A549 (cell line): Measurements from ENCODE around the gene SIGMAR1.

ENCODE experiments used
- BHLHE40 ChIP-seq: IDR thresholded peaks from 2 replicates; pipeline ENCODE4 v1.6.1; 2012; ENCODE audit warnings: low read depth, low read length, inconsistent platforms
- CBX8 ChIP-seq: fragments of 200-600 bp; sonication (generic); IDR thresholded peaks from 2 replicates; pipeline ENCODE4 v1.6.1; 2016
- CHD2 ChIP-seq: fragments of 150-350 bp; IDR thresholded peaks from 2 replicates; pipeline ENCODE4 v1.6.1; 2014; ENCODE audit warnings: low read length; ENCODE audit not compliant: partially characterized antibody
- EP300 ChIP-seq, 2 experiments: fragments of >200 bp; sonication (Bioruptor Twin); formaldehyde crosslinking; IDR thresholded peaks; 2 replicates in 1 of 2; 3 replicates in 1 of 2; pipeline ENCODE4 v1.6.1; 2016 to 2017
- KDM1A ChIP-seq: fragments of 200-600 bp; sonication (generic); IDR thresholded peaks from 2 replicates; pipeline ENCODE4 v1.6.1; 2016; ENCODE audit warnings: low read depth, mild to moderate bottlenecking
- KDM5A ChIP-seq: fragments of 200-600 bp; sonication (generic); IDR thresholded peaks from 2 replicates; pipeline ENCODE4 v1.6.1; 2016; ENCODE audit warnings: antibody characterized with exemption, mild to moderate bottlenecking
- POLR2A ChIP-seq: IDR thresholded peaks from 2 replicates; pipeline ENCODE4 v1.6.1; 2012; ENCODE audit warnings: mild to moderate bottlenecking, low read length
- POLR2AphosphoS2 ChIP-seq: conservative IDR thresholded peaks from 2 replicates; pipeline ENCODE4 v1.6.1; 2012; ENCODE audit warnings: low read length, improper control_type of control experiment, inconsistent platforms
- RAD21 ChIP-seq, 2 experiments: fragments of >200 bp in 1 of 2; sonication (Bioruptor Twin) in 1 of 2; formaldehyde crosslinking in 1 of 2; IDR thresholded peaks in 1 of 2; conservative IDR thresholded peaks in 1 of 2; 2 replicates in 1 of 2; 3 replicates in 1 of 2; pipeline ENCODE4 v1.6.1; 2012 to 2018; ENCODE audit warnings: inconsistent platforms in 1 of 2
- RCOR1 ChIP-seq: fragments of 150-350 bp; IDR thresholded peaks from 2 replicates; pipeline ENCODE4 v1.6.1; 2014; ENCODE audit warnings: antibody characterized with exemption, low read length, low read depth
- TF ChIP-seq, protein P1 (sequence below): fragments of >200 bp; sonication (Bioruptor Twin); formaldehyde crosslinking; IDR thresholded peaks from 3 replicates; pipeline ENCODE4 v1.5.1; 2016
- TF ChIP-seq, protein P2 (sequence below): fragments of 200-600 bp; sonication (generic); IDR thresholded peaks from 2 replicates; pipeline ENCODE4 v1.6.1; 2016; ENCODE audit warnings: antibody characterized with exemption, mild to moderate bottlenecking, moderate library complexity

DNA sequence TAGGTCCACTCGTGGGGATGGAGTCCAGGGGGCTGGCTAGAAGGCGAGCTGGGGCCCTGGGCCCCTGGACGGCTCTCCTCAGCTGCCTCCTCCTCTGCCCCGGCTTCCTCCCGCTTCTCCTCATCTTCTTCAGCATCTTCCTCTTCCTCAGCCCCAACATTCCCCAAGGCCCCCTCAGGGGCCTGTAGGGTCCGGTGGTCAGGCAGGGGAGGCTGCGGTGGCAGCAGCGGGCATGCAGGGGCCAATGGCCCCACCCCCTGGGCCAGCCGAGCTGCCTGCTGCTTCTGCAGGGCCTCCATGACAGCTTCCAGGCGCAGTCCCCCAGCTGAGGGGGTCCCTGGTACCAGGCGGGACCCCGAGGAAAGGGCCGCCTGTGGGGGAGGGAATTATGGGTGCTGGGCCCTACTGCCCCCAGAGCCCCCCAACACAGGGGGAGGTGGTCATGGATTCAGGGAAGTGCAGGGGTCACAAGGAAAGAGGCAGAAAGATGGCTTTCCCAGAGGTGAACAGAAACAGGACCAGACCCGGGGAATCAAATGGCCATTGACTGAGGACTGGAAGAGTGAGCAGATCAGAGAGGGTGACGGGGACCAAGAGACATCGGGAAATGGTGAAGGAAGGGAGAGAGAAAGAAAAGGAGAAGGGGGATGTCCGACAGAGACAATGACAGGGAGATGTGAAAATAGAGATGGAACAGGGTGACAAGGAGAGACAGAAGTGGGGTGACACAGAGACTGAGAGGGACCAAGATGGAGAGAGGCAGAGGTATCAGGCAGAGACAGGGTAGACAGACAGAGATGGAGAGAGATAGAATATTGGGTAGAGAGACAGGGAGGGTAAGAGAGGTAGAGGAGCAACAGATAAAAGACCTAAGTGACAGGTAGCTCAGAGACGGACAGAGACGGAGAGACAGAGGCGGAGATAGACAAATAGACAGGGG, 9.6 kb downstream of the SIGMAR1 start:
- TF ChIP-seq BHLHE40 (no peak), POLR2A (no peak), RCOR1 (no peak), CBX8 (no peak), CHD2 (no peak), POLR2AphosphoS2 (no peak), KDM5A (no peak), RAD21 (conservative IDR thresholded peaks at IDR 0.05 in 1 of 2, IDR thresholded peaks at IDR 0.05 in 1 of 2) (no peak), KDM1A (no peak), EP300 (IDR thresholded peaks at IDR 0.05) (no peak)
- TF ChIP-seq, protein P1, sequence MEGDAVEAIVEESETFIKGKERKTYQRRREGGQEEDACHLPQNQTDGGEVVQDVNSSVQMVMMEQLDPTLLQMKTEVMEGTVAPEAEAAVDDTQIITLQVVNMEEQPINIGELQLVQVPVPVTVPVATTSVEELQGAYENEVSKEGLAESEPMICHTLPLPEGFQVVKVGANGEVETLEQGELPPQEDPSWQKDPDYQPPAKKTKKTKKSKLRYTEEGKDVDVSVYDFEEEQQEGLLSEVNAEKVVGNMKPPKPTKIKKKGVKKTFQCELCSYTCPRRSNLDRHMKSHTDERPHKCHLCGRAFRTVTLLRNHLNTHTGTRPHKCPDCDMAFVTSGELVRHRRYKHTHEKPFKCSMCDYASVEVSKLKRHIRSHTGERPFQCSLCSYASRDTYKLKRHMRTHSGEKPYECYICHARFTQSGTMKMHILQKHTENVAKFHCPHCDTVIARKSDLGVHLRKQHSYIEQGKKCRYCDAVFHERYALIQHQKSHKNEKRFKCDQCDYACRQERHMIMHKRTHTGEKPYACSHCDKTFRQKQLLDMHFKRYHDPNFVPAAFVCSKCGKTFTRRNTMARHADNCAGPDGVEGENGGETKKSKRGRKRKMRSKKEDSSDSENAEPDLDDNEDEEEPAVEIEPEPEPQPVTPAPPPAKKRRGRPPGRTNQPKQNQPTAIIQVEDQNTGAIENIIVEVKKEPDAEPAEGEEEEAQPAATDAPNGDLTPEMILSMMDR, result no peak
- TF ChIP-seq, protein P2, sequence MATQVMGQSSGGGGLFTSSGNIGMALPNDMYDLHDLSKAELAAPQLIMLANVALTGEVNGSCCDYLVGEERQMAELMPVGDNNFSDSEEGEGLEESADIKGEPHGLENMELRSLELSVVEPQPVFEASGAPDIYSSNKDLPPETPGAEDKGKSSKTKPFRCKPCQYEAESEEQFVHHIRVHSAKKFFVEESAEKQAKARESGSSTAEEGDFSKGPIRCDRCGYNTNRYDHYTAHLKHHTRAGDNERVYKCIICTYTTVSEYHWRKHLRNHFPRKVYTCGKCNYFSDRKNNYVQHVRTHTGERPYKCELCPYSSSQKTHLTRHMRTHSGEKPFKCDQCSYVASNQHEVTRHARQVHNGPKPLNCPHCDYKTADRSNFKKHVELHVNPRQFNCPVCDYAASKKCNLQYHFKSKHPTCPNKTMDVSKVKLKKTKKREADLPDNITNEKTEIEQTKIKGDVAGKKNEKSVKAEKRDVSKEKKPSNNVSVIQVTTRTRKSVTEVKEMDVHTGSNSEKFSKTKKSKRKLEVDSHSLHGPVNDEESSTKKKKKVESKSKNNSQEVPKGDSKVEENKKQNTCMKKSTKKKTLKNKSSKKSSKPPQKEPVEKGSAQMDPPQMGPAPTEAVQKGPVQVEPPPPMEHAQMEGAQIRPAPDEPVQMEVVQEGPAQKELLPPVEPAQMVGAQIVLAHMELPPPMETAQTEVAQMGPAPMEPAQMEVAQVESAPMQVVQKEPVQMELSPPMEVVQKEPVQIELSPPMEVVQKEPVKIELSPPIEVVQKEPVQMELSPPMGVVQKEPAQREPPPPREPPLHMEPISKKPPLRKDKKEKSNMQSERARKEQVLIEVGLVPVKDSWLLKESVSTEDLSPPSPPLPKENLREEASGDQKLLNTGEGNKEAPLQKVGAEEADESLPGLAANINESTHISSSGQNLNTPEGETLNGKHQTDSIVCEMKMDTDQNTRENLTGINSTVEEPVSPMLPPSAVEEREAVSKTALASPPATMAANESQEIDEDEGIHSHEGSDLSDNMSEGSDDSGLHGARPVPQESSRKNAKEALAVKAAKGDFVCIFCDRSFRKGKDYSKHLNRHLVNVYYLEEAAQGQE, result no peak
